ENCODE measurements around the gene RHBG.

The RHBG gene

GRCh38 chr1:156429313-156430060, 60.5 kb downstream of the RHBG start:
- DNase-seq, result no peak

DNA sequence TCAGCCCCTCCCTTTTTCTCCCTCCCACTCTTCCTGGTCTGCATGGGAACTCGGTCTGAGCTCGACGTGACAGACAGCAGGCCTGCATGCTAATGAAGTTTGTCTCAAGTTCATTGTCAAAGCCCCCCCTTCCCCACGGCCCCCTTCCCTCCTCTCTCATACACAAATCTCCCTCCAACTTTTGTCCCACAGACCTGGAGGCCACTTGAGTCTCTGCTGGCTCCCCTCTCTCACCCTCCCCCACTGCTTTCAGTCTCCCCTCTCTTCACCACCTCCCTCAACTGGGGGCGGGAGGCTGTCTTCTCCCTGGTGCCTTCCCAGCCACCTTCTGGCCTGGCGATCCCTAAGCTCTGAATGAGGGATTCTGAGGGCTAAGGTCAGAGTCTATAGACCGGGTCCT, 61.3 kb downstream of the RHBG start:
- no peak for DNase-seq

- no peak for DNase-seq
Observed at GRCh38 chr1:156430866-156431265, 61.9 kb downstream of the RHBG start.

DNA sequence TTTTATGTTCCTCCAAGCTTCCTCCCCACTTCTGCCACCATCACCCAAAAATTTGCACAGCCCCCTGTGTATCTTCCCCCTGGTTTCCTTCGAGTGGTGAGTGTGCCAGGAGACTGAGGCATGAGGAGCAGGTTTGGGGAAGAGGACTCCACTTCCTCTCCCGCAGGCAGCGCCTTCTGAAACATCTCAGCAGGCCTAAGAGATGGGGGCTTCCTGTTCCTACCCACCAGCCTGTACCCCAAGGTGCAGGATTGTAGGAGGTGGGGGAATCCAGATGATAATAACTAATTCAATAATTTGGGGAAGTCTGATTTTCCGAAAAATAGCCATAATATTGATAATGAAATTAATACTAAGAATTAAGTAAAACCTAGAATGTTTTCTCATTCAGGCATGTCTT, 62.4 kb downstream of the RHBG start:
- no peak for DNase-seq

DNA sequence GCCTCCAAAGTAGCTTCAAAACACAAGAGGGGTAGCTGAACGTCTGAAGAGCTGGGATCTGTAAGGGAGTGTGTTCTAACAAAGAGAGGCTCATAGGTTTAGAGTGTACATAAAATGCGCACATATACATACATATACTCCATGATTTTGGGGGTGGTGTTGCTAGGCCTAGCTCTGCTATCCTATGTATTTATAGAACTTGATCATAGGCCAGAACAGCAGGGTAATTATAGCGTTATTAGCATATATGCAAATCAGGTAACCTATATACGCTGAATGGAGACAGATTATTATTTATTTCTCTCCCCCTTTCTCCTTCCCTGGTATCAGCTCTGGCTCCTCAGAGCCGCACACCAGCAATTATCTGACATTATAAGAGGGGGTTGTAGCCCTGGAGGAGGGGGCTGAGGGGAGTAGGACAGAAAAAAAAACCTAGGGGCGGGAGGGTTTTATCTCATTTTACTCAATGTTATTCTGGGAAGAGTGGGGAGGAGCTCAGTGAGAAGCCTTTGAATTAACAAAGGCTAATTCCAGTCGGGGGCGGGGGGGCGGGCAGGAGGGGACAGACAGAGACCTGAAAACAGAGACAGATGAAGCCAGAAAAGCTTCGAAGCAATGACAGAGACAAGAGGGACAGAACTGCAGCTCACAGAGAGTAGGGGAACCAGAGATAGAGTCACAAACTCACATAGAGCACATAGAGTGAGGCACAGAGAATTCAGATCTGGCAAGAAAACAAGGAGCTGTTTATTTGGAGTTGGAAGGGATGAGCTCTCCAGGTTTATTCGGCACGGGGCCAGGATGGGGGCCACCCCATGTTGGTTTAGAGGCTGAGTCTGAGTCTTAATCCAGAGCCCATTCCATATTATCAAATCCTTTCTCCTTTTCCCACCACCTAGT, 63.0 kb downstream of the RHBG start:
- DNase-seq, result no peak

DNA sequence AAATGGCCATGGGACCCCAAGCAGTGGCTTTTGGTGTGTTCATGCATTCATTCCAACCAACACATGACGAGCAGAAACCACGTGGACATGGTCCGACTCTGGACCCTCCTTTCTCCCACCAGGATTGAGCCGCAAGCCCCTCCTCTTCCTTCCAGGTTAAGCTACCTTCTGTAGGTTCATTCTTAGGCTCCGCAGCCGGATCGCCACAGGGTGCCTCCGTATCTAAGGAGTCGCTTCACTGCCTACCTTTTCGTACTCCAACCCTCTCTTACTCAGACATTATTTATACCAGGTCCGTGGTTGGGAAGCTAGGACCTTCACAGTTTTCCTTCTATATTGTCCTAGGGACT, 63.6 kb downstream of the RHBG start:
- no peak for DNase-seq

GRCh38 chr1:156433032-156433431, 64.0 kb downstream of the RHBG start:
- no peak for DNase-seq

DNA sequence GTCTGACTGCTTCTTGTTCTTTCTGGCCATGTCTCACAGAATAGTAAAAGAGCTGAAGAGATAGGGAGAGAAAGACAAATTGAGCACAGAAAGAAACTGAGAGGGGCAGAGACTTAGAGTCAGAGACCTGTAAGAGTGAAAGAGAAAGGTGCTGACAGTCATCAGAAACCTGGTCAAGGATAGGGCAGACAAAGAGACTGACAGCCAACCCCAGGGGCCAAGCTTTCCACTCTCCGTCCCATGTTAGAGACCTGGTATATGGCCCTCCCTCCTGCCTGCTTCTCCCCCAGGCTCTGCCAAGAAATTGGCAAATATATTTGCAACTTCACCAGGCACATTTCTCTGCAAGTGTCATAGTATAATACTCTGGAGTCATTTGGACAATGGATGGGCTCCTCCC, 64.6 kb downstream of the RHBG start:
- no peak for DNase-seq
